ENCODE measurements around the gene TNFRSF14. TPM values are rescaled to one million over a fixed set of nuclear protein-coding genes. Genes with fewer than 3 reads are reported as not detected.

Gene TNFRSF14
- total and polyA plus RNA-seq, 2 experiments from 2014 or later: not detected

DNA sequence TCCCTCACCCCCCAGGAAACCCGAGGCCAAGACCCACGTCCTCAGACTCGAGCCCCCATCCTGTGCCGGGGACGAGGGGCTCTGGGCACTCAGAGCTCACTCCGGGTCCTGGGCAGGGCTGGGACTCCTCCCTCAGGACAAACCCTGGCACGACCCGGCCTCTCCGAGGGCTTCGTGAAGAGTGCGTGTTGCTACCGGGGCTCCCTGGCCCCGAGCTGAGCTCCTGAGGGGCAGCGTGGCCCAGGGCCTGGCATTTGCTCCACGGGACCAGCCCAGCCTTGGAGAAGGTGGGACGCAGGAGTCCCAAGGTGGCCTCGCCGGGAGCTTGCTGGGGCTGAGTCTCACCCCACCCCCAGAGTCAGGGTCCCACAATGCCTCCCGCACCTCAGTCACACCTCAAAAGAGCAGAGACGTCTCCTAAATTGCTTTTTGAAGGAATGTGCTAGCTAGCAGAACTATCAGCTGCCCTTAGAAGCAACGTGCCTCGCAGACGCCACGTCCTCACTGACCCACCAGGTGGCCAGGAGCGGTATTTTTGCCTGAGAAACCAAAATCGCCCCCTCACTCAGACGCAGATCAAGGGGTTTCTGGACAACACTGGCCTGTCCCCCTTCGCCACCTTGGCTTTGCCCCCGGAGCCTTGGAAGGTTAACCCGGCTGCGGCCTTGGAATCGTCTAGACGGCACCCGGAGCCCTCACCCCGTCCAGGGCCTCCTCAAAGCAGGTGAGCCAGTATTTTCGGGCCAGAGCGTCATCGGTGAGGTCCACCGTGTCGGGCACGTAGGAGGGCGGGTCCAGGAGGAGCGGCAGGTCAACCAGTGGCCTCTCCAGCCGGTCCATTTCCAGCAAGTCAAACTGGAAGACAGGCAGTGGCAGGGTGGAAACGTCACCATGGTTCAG lies 41.1 kb upstream of the TNFRSF14 start:
- Histone ChIP-seq H3K36me3 (ENCODE audit: insufficient read depth) (no peaks in the 10 kb centered on the region; the same call in 1 of the 2 replicates), H3K79me2 (replicated peaks; ENCODE audit: insufficient read depth) (no peaks in the 10 kb centered on the region), H3K4me1 (ENCODE audit: insufficient read depth) (no peaks in the 10 kb centered on the region), H3F3A (replicated peaks; ENCODE audit: low read depth) (no peaks in the 10 kb centered on the region), H3K4me2 (no peak overlapping the region), H3K27ac (ENCODE audit: low read depth) (no peak overlapping the region), H3K27me3 (ENCODE audit: insufficient read depth) (no peaks in the 10 kb centered on the region), H2AFZ (no peak overlapping the region), H3K9me2 (ENCODE audit: insufficient read depth) (no peaks in the 10 kb centered on the region), H4K20me1 (replicated peaks; ENCODE audit: insufficient read depth) (no peaks in the 10 kb centered on the region; the same call in 1 of the 2 replicates), H3K4me3 (no peak overlapping the region)
- Mint-ChIP-seq H3K27ac (no peak overlapping the region), H3K36me3 (ENCODE audit: low read depth) (peaks cover 30% of the 10 kb centered on the region), H3K4me1 (no peaks in the 10 kb centered on the region), H3K27me3 (ENCODE audit: insufficient read depth, low read depth, poor library complexity) (peaks cover 1% of the 10 kb centered on the region), H3K4me3 (no peak overlapping the region), H3K9me3 (no peaks in the 10 kb centered on the region)
- peak; percentile 22; the same call in 2 of the 3 replicates for ATAC-seq
- peak; percentile 49 for DNase-seq (ENCODE audit: low spot score)
- no peak for TF ChIP-seq EZH2phosphoT487 (IDR thresholded peaks at IDR 0.05; ENCODE audit: unreplicated experiment)
- TF ChIP-seq ZNF114 (CRISPR knock-in tag; IDR thresholded peaks at IDR 0.05): no peak
- TF ChIP-seq, protein P1, sequence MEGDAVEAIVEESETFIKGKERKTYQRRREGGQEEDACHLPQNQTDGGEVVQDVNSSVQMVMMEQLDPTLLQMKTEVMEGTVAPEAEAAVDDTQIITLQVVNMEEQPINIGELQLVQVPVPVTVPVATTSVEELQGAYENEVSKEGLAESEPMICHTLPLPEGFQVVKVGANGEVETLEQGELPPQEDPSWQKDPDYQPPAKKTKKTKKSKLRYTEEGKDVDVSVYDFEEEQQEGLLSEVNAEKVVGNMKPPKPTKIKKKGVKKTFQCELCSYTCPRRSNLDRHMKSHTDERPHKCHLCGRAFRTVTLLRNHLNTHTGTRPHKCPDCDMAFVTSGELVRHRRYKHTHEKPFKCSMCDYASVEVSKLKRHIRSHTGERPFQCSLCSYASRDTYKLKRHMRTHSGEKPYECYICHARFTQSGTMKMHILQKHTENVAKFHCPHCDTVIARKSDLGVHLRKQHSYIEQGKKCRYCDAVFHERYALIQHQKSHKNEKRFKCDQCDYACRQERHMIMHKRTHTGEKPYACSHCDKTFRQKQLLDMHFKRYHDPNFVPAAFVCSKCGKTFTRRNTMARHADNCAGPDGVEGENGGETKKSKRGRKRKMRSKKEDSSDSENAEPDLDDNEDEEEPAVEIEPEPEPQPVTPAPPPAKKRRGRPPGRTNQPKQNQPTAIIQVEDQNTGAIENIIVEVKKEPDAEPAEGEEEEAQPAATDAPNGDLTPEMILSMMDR (conservative IDR thresholded peaks at IDR 0.05; ENCODE audit: low read depth in 2 of 2): peak in 1 of 2 experiments; percentile 21; a peak in 1 of 4 replicates

DNA sequence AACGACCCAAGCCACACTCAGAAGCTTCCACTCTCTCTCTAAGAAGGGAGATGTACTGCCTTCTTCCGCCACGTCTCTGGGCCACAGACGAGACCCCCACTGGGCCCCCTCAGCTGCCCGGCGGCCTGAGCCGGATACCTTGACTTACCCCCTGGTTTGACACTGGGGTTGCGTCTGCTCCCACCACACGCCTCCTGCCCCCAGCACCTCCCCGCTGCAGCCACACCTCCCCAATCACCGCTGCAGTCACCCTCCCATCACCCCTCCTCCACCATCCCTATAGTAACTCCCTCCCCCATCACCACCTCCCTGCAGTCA lies 40.4 kb upstream of the TNFRSF14 start:
- Histone ChIP-seq H3K4me3 (no peak overlapping the region), H3K36me3 (ENCODE audit: insufficient read depth) (no peaks in the 10 kb centered on the region; the same call in 1 of the 2 replicates), H2AFZ (no peak overlapping the region), H3K4me1 (ENCODE audit: insufficient read depth) (no peaks in the 10 kb centered on the region), H3K4me2 (no peak overlapping the region), H4K20me1 (replicated peaks; ENCODE audit: insufficient read depth) (peaks cover 3% of the 10 kb centered on the region; the same call in 1 of the 2 replicates), H3K27ac (ENCODE audit: low read depth) (no peak overlapping the region), H3F3A (replicated peaks; ENCODE audit: low read depth) (no peaks in the 10 kb centered on the region), H3K79me2 (replicated peaks; ENCODE audit: insufficient read depth) (no peaks in the 10 kb centered on the region), H3K9me2 (ENCODE audit: insufficient read depth) (no peaks in the 10 kb centered on the region), H3K27me3 (ENCODE audit: insufficient read depth) (no peaks in the 10 kb centered on the region)
- Mint-ChIP-seq H3K9me3 (no peaks in the 10 kb centered on the region), H3K36me3 (ENCODE audit: low read depth) (peaks cover 31% of the 10 kb centered on the region), H3K4me3 (no peak overlapping the region), H3K4me1 (no peaks in the 10 kb centered on the region), H3K27ac (no peak overlapping the region), H3K27me3 (ENCODE audit: insufficient read depth, low read depth, poor library complexity) (peaks cover 1% of the 10 kb centered on the region)
- ATAC-seq (no peak), DNase-seq (ENCODE audit: low spot score) (no peak)
- TF ChIP-seq REST (IDR thresholded peaks at IDR 0.05; ENCODE audit: unreplicated experiment) (no peak), CREB1 (CRISPR knock-in tag; IDR thresholded peaks at IDR 0.05; ENCODE audit: low read depth) (no peak), POLR2AphosphoS5 (IDR thresholded peaks at IDR 0.05; ENCODE audit: low read depth) (no peak), ZNF114 (CRISPR knock-in tag; IDR thresholded peaks at IDR 0.05) (no peak), EZH2 (IDR thresholded peaks at IDR 0.05; ENCODE audit: low read depth, unreplicated experiment) (no peak), STAT1 (IDR thresholded peaks at IDR 0.05; ENCODE audit: unreplicated experiment) (no peak)
- TF ChIP-seq, protein P2, sequence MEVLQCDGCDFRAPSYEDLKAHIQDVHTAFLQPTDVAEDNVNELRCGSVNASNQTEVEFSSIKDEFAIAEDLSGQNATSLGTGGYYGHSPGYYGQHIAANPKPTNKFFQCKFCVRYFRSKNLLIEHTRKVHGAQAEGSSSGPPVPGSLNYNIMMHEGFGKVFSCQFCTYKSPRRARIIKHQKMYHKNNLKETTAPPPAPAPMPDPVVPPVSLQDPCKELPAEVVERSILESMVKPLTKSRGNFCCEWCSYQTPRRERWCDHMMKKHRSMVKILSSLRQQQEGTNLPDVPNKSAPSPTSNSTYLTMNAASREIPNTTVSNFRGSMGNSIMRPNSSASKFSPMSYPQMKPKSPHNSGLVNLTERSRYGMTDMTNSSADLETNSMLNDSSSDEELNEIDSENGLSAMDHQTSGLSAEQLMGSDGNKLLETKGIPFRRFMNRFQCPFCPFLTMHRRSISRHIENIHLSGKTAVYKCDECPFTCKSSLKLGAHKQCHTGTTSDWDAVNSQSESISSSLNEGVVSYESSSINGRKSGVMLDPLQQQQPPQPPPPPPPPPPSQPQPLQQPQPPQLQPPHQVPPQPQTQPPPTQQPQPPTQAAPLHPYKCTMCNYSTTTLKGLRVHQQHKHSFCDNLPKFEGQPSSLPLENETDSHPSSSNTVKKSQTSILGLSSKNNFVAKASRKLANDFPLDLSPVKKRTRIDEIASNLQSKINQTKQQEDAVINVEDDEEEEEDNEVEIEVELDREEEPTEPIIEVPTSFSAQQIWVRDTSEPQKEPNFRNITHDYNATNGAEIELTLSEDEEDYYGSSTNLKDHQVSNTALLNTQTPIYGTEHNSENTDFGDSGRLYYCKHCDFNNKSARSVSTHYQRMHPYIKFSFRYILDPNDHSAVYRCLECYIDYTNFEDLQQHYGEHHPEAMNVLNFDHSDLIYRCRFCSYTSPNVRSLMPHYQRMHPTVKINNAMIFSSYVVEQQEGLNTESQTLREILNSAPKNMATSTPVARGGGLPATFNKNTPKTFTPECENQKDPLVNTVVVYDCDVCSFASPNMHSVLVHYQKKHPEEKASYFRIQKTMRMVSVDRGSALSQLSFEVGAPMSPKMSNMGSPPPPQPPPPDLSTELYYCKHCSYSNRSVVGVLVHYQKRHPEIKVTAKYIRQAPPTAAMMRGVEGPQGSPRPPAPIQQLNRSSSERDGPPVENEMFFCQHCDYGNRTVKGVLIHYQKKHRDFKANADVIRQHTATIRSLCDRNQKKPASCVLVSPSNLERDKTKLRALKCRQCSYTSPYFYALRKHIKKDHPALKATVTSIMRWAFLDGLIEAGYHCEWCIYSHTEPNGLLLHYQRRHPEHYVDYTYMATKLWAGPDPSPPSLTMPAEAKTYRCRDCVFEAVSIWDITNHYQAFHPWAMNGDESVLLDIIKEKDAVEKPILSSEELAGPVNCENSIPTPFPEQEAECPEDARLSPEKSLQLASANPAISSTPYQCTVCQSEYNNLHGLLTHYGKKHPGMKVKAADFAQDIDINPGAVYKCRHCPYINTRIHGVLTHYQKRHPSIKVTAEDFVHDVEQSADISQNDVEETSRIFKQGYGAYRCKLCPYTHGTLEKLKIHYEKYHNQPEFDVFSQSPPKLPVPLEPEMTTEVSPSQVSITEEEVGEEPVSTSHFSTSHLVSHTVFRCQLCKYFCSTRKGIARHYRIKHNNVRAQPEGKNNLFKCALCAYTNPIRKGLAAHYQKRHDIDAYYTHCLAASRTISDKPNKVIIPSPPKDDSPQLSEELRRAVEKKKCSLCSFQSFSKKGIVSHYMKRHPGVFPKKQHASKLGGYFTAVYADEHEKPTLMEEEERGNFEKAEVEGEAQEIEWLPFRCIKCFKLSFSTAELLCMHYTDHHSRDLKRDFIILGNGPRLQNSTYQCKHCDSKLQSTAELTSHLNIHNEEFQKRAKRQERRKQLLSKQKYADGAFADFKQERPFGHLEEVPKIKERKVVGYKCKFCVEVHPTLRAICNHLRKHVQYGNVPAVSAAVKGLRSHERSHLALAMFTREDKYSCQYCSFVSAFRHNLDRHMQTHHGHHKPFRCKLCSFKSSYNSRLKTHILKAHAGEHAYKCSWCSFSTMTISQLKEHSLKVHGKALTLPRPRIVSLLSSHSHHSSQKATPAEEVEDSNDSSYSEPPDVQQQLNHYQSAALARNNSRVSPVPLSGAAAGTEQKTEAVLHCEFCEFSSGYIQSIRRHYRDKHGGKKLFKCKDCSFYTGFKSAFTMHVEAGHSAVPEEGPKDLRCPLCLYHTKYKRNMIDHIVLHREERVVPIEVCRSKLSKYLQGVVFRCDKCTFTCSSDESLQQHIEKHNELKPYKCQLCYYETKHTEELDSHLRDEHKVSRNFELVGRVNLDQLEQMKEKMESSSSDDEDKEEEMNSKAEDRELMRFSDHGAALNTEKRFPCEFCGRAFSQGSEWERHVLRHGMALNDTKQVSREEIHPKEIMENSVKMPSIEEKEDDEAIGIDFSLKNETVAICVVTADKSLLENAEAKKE (CRISPR knock-in tag; IDR thresholded peaks at IDR 0.05): no peak
